SU-DHL-6 (cell line): ENCODE measurements around the gene ARID4A.

Source experiments
- H2AFZ ChIP-seq: fragments of 200-600 bp; sonication (generic); 2 replicates; pipeline ENCODE4 v1.6.1; 2014; ENCODE audit warnings: low read depth, mild to moderate bottlenecking, moderate library complexity, mixed read lengths, antibody characterized with exemption, low read length; ENCODE audit not compliant: severe bottlenecking
- H3F3A ChIP-seq: fragments of 200-600 bp; shearing (Covaris generic); 2 replicates; pipeline ENCODE4 v1.6.0; 2016; ENCODE audit warnings: antibody characterized with exemption, mild to moderate bottlenecking; ENCODE audit not compliant: insufficient read depth
- H3K27ac ChIP-seq: fragments of 200-600 bp; sonication (generic); 2 replicates; pipeline ENCODE4 v1.5.1; 2016; ENCODE audit warnings: low read depth, mild to moderate bottlenecking, low read length, moderate library complexity, mixed read lengths
- H3K27me3 ChIP-seq: fragments of 200-600 bp; sonication (generic), shearing (Covaris generic); 2 replicates; pipeline ENCODE4 v1.6.0; 2014; ENCODE audit warnings: mild to moderate bottlenecking, low read length
- H3K36me3 ChIP-seq: fragments of 200-600 bp; sonication (generic); 2 replicates; pipeline ENCODE4 v1.6.1; 2014; ENCODE audit warnings: mild to moderate bottlenecking, low read length, mixed read lengths
- H3K4me2 ChIP-seq: fragments of 300-600, 200-600 bp; shearing (Covaris generic), sonication (generic); 2 replicates; pipeline ENCODE4 v1.6.0; 2014; ENCODE audit warnings: low read length, low read depth, mild to moderate bottlenecking; ENCODE audit not compliant: poor library complexity, severe bottlenecking
- H3K4me3 ChIP-seq: fragments of 200-600 bp; sonication (generic); 2 replicates; pipeline ENCODE4 v1.5.1; 2014; ENCODE audit warnings: antibody characterized with exemption, low read length, mild to moderate bottlenecking, mixed read lengths; ENCODE audit not compliant: insufficient read depth, poor library complexity, severe bottlenecking
- H3K79me2 ChIP-seq: fragments of 200-600 bp; sonication (generic); 2 replicates; pipeline ENCODE4 v1.6.1; 2014; ENCODE audit warnings: mild to moderate bottlenecking, low read length, moderate library complexity; ENCODE audit not compliant: insufficient read depth
- H3K9ac ChIP-seq: fragments of 200-600 bp; sonication (generic); 2 replicates; pipeline ENCODE4 v1.7.0; 2014; ENCODE audit warnings: mild to moderate bottlenecking, low read length
- H3K9me2 ChIP-seq: fragments of 200-600 bp; sonication (generic); replicated peaks from 2 replicates; pipeline ENCODE4 v1.6.1; 2014; ENCODE audit warnings: low read length; ENCODE audit not compliant: insufficient read depth
- H3K9me3 ChIP-seq: fragments of 200-600 bp; sonication (generic); 2 replicates; pipeline ENCODE4 v1.6.1; 2014; ENCODE audit warnings: low read length, mixed read lengths; ENCODE audit not compliant: insufficient read depth
- H4K20me1 ChIP-seq: fragments of 200-600 bp; sonication (generic); 2 replicates; pipeline ENCODE4 v1.6.1; 2014; ENCODE audit warnings: low read depth, mild to moderate bottlenecking, antibody characterized with exemption, low read length, moderate library complexity, mixed read lengths
- CTCF ChIP-seq: fragments of 200-600 bp; sonication (generic); IDR thresholded peaks from one replicate; pipeline ENCODE4 v1.5.1; 2017; ENCODE audit warnings: antibody characterized with exemption, mild to moderate bottlenecking, low read length, moderate library complexity; ENCODE audit not compliant: insufficient read depth, poor library complexity, severe bottlenecking
- EZH2phosphoT487 ChIP-seq: fragments of 200-600 bp; sonication (generic), shearing (Covaris generic); conservative IDR thresholded peaks from 2 replicates; pipeline ENCODE4 v1.6.1; 2018; ENCODE audit warnings: mild to moderate bottlenecking, antibody characterized with exemption, low read length, moderate library complexity, mixed read lengths

ARID4A gene

GRCh38 chr14:58274881-58275280 lies 23.5 kb upstream of the ARID4A start:
- Histone ChIP-seq H3K9me3 (no peaks in the 10 kb centered on the region), H3K9ac (no peak overlapping the region), H3K9me2 (no peaks in the 10 kb centered on the region), H3K27ac (no peak overlapping the region), H3K36me3 (peaks cover 50% of the 10 kb centered on the region), H3K4me3 (no peak overlapping the region), H3K4me2 (no peak overlapping the region), H4K20me1 (peaks cover 7% of the 10 kb centered on the region; the same call in 1 of the 2 replicates), H3F3A (peaks cover 45% of the 10 kb centered on the region), H3K27me3 (no peaks in the 10 kb centered on the region), H3K79me2 (peaks cover 57% of the 10 kb centered on the region), H2AFZ (no peak overlapping the region)
- TF ChIP-seq CTCF (no peak), EZH2phosphoT487 (no peak)

- H2AFZ ChIP-seq: no peak overlapping the region
- H3K79me2 ChIP-seq: peaks cover 65% of the 10 kb centered on the region
- H3K27ac ChIP-seq: no peak overlapping the region
- H3K4me3 ChIP-seq: no peak overlapping the region
- no peaks in the 10 kb centered on the region for H3K27me3 ChIP-seq
- H3K36me3 ChIP-seq: peaks cover 48% of the 10 kb centered on the region
- peaks cover 37% of the 10 kb centered on the region for H3F3A ChIP-seq
- H4K20me1 ChIP-seq: peaks cover 7% of the 10 kb centered on the region; the same call in 1 of the 2 replicates
- H3K9me2 ChIP-seq: no peaks in the 10 kb centered on the region
- TF ChIP-seq EZH2phosphoT487 (no peak), CTCF (no peak)
- no peak overlapping the region for H3K4me2 ChIP-seq
- no peaks in the 10 kb centered on the region for H3K9me3 ChIP-seq
- no peak overlapping the region for H3K9ac ChIP-seq
Observed at GRCh38 chr14:58275527-58276190, 22.7 kb upstream of the ARID4A start.

- Histone ChIP-seq H3K79me2 (peaks cover 70% of the 10 kb centered on the region), H4K20me1 (peaks cover 7% of the 10 kb centered on the region; the same call in 1 of the 2 replicates)
Observed at GRCh38 chr14:58276208-58276607, 22.1 kb upstream of the ARID4A start.

More at GRCh38 chr14:58276208-58276607, 22.1 kb upstream of the ARID4A start:
- Histone ChIP-seq H3K9me3 (no peaks in the 10 kb centered on the region), H3F3A (peaks cover 33% of the 10 kb centered on the region), H3K27ac (no peak overlapping the region), H3K27me3 (no peaks in the 10 kb centered on the region), H3K9me2 (no peaks in the 10 kb centered on the region), H3K36me3 (peaks cover 45% of the 10 kb centered on the region), H2AFZ (no peak overlapping the region), H3K4me2 (no peak overlapping the region), H3K4me3 (no peak overlapping the region), H3K9ac (no peak overlapping the region)
- TF ChIP-seq EZH2phosphoT487 (no peak), CTCF (no peak)
